LNCAP (cell line): ENCODE data around the gene TNIP1.

Source experiments
- TF ChIP-seq, protein P1 (sequence below): fragments of 450-650 bp; IDR thresholded peaks from 2 replicates; pipeline ENCODE4 v1.5.1; 2017; ENCODE audit warnings: mild to moderate bottlenecking

The TNIP1 gene

GRCh38 chr5:151021746-151022145 is 59.1 kb downstream of the TNIP1 start:
- TF ChIP-seq, protein P1, sequence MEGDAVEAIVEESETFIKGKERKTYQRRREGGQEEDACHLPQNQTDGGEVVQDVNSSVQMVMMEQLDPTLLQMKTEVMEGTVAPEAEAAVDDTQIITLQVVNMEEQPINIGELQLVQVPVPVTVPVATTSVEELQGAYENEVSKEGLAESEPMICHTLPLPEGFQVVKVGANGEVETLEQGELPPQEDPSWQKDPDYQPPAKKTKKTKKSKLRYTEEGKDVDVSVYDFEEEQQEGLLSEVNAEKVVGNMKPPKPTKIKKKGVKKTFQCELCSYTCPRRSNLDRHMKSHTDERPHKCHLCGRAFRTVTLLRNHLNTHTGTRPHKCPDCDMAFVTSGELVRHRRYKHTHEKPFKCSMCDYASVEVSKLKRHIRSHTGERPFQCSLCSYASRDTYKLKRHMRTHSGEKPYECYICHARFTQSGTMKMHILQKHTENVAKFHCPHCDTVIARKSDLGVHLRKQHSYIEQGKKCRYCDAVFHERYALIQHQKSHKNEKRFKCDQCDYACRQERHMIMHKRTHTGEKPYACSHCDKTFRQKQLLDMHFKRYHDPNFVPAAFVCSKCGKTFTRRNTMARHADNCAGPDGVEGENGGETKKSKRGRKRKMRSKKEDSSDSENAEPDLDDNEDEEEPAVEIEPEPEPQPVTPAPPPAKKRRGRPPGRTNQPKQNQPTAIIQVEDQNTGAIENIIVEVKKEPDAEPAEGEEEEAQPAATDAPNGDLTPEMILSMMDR: no peak

GRCh38 chr5:151020304-151021110 is 60.3 kb downstream of the TNIP1 start, which contains the start of gene GPX3:
Gene GPX3, plus strand, starts transcription at chr5:151020591. Its CDS starts 64 bp downstream, at chr5:151020655.
- TF ChIP-seq, protein P1: no peak

DNA sequence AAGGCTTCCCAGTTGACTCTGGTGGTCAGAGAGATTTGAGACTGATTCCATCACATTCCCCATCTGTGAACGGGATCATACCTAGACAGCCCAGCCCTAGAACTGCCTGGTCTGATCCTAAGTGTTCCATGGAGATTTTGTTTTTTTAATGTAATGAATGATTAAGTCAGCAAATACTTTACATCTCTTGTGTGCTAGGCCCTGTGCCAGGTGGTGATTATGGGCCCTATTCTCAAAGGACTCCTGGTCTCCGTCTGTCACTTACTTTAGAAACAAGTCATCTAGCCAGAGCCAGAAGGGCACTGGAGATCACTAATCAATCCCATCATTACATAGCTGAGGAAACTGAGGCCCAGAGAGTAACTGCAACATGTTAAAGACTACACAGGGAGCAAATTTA is 61.5 kb downstream of the TNIP1 start:
- TF ChIP-seq, protein P1: no peak

GRCh38 chr5:151018846-151019245 is 62.0 kb downstream of the TNIP1 start:
- TF ChIP-seq, protein P1: no peak

DNA sequence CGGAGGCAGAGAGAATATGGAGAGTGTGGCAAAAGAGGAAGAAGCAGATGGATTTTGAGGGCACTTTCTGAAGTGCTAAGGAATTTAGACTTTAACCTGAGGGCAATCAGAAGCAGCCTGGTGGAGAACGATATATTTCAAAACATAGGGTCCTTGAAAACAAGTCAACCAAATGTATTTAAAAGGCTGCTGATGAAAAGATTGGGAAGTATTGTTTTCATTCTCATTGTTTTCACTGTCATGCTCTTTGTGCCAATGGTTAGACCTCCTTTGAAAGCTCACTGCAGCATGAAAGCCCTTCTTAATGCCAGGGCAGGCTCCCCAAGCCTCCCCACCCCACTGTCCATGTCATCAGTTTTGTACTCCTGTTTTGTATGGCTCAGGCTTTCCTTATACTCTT is 62.9 kb downstream of the TNIP1 start:
- TF ChIP-seq, protein P1: no peak

- TF ChIP-seq, protein P1: no peak
These were observed 64.1 kb downstream of the TNIP1 start for GRCh38 chr5:151016700-151017099.

DNA sequence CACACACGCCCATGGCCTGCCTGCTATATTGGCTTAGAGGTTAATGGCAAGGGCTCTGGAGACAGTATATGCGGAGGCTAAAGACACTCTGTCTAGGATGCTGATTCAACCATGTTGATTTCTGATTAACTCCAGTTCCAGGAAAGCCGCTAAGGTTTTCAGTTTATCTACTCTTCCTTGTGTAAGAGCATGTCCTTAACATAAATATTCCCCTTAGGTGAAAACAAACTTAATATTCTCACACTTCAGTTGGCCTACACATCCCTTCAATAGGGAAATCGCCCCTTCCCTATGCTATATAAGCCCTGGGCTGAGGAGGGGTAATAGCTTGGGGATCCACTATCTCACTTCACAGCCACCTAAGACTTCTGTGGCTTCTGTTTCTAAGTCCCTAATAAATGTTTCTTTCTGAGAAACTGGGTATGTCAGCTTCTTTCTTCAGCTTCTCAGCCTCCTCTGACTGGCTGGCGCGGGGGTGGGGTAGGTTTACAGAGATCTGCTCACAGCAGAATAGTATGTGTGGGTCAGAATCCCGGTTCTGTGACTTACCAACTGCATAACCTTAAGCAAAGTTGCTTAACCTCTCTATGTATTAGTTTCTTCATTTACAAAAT is 64.8 kb downstream of the TNIP1 start:
- TF ChIP-seq, protein P1: no peak
